ENCODE results near the gene TMPRSS3.

Gene TMPRSS3

DNA sequence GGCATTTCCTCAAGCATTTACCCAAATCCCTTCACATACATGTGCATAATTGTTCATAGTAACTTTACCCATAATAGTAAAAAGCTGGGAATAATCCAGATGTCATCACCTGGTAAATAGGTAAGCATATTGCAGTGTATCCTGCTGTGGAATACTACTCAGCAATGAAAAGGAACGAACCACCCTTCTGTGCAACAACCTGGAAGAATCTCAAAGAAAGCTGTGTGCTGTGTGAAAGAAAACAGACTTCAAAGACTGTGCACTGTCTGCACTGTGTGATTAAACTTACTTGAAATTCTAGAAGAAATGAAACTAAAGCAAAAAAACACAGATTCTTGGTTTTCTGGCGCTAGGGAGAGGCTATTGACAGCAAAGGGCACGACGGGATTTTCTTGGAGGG is 58.6 kb downstream of the TMPRSS3 start:
- DNase-seq (ENCODE audit: low read depth, low spot score) = no peak

GRCh38 chr21:42336054-42336453 is 59.8 kb downstream of the TMPRSS3 start:
- DNase-seq (ENCODE audit: low read depth, low spot score) = peak; percentile 74

- DNase-seq (ENCODE audit: low read depth, low spot score) = no peak
Measured at GRCh38 chr21:42332557-42333317, 63.1 kb downstream of the TMPRSS3 start.

DNA sequence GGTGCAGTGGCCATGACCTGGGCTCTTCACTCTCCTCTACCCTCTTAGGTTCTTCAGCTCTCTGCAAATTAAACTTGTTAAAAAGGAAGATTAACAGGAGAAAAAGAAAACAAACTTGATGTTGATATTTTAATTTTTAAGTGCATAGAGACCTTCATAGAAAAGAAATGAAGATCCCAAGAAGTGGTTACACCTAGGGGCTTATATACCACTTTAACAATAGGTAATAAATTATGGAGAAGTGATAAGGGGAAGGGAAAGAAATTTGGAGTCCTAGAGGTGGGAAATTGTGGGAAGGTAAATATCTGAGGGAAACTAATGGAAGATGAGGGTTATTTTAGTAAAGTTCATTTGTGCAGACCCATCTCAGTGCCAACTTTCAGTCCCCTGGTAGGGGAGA is 64.2 kb downstream of the TMPRSS3 start:
- DNase-seq (ENCODE audit: low read depth, low spot score) = no peak

DNA sequence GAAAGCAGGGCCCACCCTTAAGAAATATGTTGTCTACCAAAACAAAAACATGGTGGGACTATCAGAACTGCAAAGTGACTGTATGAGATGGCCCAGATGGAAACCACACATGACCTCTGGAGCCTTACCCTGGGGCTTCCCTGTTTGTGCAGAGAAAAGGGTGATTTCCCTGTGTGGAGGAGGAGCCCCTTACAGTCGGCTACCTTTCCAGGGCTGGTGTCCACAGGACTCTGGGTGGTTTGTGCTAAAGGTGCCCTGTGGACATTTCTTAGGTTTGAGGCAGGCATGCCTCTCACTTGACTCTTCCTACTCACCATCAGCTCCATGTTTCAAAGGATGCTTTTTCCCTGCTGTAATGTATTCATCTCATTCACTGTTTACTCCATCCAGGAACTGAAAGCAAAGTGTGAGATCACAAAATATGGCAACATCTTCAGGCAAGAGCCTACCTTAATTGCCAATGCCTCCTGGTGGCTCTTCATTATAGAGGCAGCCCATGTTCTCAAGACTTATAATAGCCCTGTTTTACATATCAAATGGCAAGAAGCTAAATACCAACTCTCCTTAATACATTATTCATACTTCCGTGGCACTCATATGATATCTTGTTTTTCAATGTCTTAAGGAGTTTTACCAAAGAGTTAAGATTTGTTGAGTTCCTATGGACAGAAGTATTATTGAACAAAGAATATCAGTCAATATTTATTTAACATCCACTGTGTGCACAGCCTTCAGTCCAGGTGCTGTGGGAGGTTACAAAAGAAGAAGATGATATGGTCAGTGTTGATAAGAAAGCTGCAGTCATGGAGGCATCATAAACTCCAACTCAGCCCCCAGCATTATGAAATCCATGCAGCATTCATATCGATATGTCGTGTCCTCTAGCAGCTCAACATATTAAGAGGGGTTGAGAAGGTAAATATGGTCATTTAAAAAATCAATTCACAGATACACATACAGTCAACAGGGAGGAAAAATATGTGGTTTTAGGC is 65.2 kb downstream of the TMPRSS3 start:
- DNase-seq (ENCODE audit: low read depth, low spot score) = no peak

- DNase-seq (ENCODE audit: low read depth, low spot score) = no peak
Measured at GRCh38 chr21:42324896-42325295, 71.0 kb downstream of the TMPRSS3 start.

Measured in ELF-1 (cell line).